Lung (tissue), 12 donors: Measurements from ENCODE around the gene LMTK2. TPM values are rescaled to one million over a fixed set of nuclear protein-coding genes. Genes with fewer than 3 reads are reported as not detected.

Experiments used
- ATAC-seq: fragments of 200-7000 bp; cut with Tn5 transposase; one replicate; pipeline ENCODE4 v1.9.1; 2020; ENCODE audit warnings: moderate number of reproducible peaks; ENCODE audit not compliant: insufficient read depth, low FRiP score
- DNase-seq, 3 donors: peaks; one replicate each; pipeline ENCODE4 v3.0.0-alpha.2; 2013 to 2017
- H3K27ac ChIP-seq, 2 donors: one replicate each; pipeline ENCODE4 v1.5.1; 2013; ENCODE audit warnings: mild to moderate bottlenecking in 2 of 2, moderate library complexity in 2 of 2, control low read depth in 1 of 2, inconsistent platforms in 1 of 2, low read depth in 1 of 2, low read length in 1 of 2
- H3K27me3 ChIP-seq, 3 donors: one replicate each; pipeline ENCODE4 v1.5.1; 2013; ENCODE audit warnings: low read length in 2 of 3; ENCODE audit not compliant: control insufficient read depth in 3 of 3, insufficient read depth in 3 of 3
- H3K36me3 ChIP-seq, 4 donors: one replicate each; pipeline ENCODE4 v1.5.1; 2013; ENCODE audit warnings: low read length in 4 of 4, mild to moderate bottlenecking in 1 of 4, moderate library complexity in 1 of 4; ENCODE audit not compliant: control insufficient read depth in 4 of 4, insufficient read depth in 4 of 4
- H3K4me1 ChIP-seq, 5 donors: one replicate each; pipeline ENCODE4 v1.5.1; 2013; ENCODE audit warnings: low read length in 5 of 5, mild to moderate bottlenecking in 2 of 5, moderate library complexity in 1 of 5; ENCODE audit not compliant: control insufficient read depth in 5 of 5, insufficient read depth in 5 of 5
- H3K4me3 ChIP-seq: one replicate; pipeline ENCODE4 v1.5.1; 2013; ENCODE audit warnings: mild to moderate bottlenecking, control low read depth, moderate library complexity
- H3K9ac ChIP-seq, 2 donors: one replicate each; pipeline ENCODE4 v1.5.1; 2013; ENCODE audit warnings: low read length in 2 of 2, control low read depth in 1 of 2; ENCODE audit not compliant: insufficient read depth in 1 of 2
- H3K9me3 ChIP-seq, 4 donors: one replicate each; pipeline ENCODE4 v1.5.1; 2013; ENCODE audit warnings: low read length in 3 of 4, mild to moderate bottlenecking in 1 of 4, moderate library complexity in 1 of 4; ENCODE audit not compliant: control insufficient read depth in 4 of 4, insufficient read depth in 3 of 4
- CTCF ChIP-seq: IDR thresholded peaks from 2 replicates; pipeline ENCODE4 v1.5.1; 2012; ENCODE audit warnings: mild to moderate bottlenecking; ENCODE audit errors: control extremely low read depth, extremely low read depth
- WGBS, 2 donors: extraction: QIAGEN DNeasy Blood & Tissue Kit; methylation state at CpG; one replicate each; pipeline ENCODE4 v1.1.7; 2013; 5-methylcytosine and 5-hydroxymethylcytosine counted together
- polyA plus RNA-seq, 2 donors: library from polyadenylated mRNA; stranded (reverse); fragments of 200-250 nt; gene quantifications; one replicate each; pipeline ENCODE4 v1.2.1, GENCODE V29; 2013
- total RNA-seq, 2 donors: library from RNA; depleted of rRNA in 1 of 2; stranded (reverse); fragments of >200 nt in 1 of 2; gene quantifications; one replicate each; pipeline ENCODE4 v1.2.1, GENCODE V29; 2014 to 2021
- donor health status: control.
- donor health status: control.
- donor health status: Bipolar disorder and iron deficiency.
- donor health status: healthy.
- donor health status: DM: yes; HTN: yes; CAD: no.

The LMTK2 gene
- total and polyA plus RNA-seq, 4 donors, result 6.6 to 25.8 (median 15.7) TPM

DNA sequence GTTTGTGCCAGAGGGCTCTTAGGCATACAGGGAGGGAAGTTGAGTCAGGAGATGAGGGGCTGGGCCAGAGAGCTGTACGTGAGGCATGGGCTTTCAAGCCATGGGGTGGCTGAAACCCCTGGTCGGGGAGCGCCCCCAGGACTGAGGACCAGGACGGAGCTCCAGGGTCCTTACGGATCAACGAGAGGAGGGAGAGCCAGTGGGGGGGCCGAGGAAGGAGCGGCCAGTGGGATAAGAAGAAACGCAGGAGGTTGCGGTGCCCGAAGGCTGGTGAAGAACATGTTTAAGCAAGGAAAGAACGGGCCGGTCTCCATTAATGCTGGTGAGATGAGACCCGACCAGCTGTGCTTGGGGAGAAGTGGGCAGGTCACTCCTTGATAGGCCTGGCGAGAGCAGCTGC lies 61.0 kb downstream of the LMTK2 start:
- no peaks in the 10 kb centered on the region for H3K9me3 ChIP-seq
- peaks cover 0 to 14% (median 8%) of the 10 kb centered on the region in 5 donors for H3K4me1 ChIP-seq
- ATAC-seq (no peak), DNase-seq (no peak)
- H3K9ac ChIP-seq, result no peak overlapping the region
- H3K4me3 ChIP-seq, result no peak overlapping the region
- H3K27ac ChIP-seq, result no peak overlapping the region
- peaks cover 0 to 6% (median 0%) of the 10 kb centered on the region in 4 donors for H3K36me3 ChIP-seq
- WGBS, 2 donors, result 94 to 95% methylated on average over 15 of the region's 15 CpGs
- no peak for TF ChIP-seq CTCF
- no peaks in the 10 kb centered on the region for H3K27me3 ChIP-seq

DNA sequence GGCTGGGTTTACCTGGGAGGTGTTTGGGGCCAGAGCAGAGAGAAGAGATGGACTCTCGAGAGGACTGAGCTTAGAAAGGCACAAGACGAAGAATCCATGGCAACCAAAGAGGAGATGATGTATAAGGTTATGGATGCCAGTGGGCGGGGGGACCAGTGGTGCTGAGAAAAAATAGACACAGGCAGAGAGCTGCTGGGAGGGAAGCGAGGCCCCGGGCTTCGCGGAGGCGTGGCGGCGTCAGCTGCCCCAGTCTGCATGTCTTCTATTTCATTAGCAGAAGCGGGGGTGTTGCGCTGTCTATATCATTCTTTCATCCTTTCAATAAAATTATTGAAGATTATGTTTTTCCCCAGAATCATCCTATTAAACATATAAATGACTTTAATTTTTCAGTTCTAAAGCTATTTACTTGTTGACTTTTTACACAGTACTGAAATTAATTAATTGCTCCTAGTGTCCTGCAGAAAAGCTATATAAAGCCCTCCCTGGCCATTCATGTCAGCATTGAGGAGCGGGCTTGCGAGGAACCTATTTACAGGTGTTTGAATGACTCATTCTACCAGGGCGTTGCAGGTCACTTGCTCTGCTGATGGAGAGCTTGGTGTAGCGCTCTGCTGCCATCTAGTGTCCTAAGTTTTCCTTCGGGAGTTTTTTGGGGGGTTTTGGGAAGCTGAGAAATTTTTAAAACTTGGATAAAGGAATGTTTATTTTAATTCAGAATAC lies 61.7 kb downstream of the LMTK2 start:
- H3K9me3 ChIP-seq, result no peaks in the 10 kb centered on the region
- H3K9ac ChIP-seq, result no peak overlapping the region
- no peak overlapping the region for H3K4me3 ChIP-seq
- peaks cover 0 to 6% (median 0%) of the 10 kb centered on the region in 4 donors for H3K36me3 ChIP-seq
- TF ChIP-seq CTCF, result peak; percentile 81
- 67 to 77% methylated on average over 17 of the region's 17 CpGs for WGBS, 2 donors
- peaks cover 0 to 16% (median 8%) of the 10 kb centered on the region in 5 donors for H3K4me1 ChIP-seq
- H3K27me3 ChIP-seq, result no peaks in the 10 kb centered on the region
- DNase-seq (peak; percentile 58 to 76 (median 68)), ATAC-seq (peak; percentile 49)
- H3K27ac ChIP-seq, result no peak overlapping the region

- Histone ChIP-seq H3K36me3 (peaks cover 0 to 6% (median 0%) of the 10 kb centered on the region in 4 donors), H3K27ac (no peak overlapping the region), H3K9me3 (no peaks in the 10 kb centered on the region), H3K27me3 (no peaks in the 10 kb centered on the region), H3K4me1 (peaks cover 0 to 9% (median 3%) of the 10 kb centered on the region in 5 donors), H3K9ac (no peak overlapping the region), H3K4me3 (no peak overlapping the region)
- WGBS, 2 donors, result 88 to 89% methylated on average over 5 of the region's 5 CpGs
- no peak for ATAC-seq
- DNase-seq, result no peak
- no peak for TF ChIP-seq CTCF
Observed at GRCh38 chr7:98168904-98169621, 62.4 kb downstream of the LMTK2 start.
